GM21381 (cell line): ENCODE results near the gene NAV2.

Experiments used
- ATAC-seq: cut with Tn5 transposase; IDR thresholded peaks from one replicate; pipeline ENCODE4 v1.9.1; 2021; ENCODE audit warnings: mild to moderate bottlenecking, moderate library complexity; ENCODE audit not compliant: unreplicated experiment

The NAV2 gene

DNA sequence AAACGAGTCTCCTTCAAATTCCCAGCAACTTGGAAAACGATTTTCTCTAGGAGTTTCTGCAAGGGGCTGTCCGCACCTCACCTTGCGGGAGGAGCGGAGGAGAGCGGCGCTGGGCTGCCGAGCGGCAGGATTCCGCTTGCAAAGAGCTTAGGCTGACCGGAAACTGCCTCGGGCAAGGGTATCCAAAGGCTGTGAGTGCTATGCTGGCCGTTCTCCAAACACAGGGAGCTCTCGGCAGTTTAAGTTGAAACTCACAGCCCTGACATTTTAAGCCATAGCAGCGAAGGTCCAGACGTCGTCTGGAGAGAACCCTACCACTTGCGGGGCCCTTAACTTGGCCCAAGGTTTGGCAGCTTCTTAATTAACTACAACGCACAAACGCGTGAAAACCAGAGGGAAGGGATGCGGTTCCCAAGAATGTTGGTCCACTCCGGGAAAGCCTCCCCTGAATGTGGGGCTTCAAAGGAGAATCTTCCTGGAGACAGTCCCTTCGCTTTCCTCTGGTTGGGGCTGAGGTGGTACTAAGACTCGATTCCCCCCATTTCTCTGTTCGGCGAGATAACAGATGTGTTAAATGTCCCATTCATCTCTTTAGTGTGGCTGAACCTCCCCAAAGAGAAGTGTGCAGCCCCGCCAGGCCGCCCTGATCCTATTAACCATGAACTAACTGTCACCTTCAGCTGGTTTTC is 448.7 kb downstream of the NAV2 start:
- ATAC-seq, result no peak

DNA sequence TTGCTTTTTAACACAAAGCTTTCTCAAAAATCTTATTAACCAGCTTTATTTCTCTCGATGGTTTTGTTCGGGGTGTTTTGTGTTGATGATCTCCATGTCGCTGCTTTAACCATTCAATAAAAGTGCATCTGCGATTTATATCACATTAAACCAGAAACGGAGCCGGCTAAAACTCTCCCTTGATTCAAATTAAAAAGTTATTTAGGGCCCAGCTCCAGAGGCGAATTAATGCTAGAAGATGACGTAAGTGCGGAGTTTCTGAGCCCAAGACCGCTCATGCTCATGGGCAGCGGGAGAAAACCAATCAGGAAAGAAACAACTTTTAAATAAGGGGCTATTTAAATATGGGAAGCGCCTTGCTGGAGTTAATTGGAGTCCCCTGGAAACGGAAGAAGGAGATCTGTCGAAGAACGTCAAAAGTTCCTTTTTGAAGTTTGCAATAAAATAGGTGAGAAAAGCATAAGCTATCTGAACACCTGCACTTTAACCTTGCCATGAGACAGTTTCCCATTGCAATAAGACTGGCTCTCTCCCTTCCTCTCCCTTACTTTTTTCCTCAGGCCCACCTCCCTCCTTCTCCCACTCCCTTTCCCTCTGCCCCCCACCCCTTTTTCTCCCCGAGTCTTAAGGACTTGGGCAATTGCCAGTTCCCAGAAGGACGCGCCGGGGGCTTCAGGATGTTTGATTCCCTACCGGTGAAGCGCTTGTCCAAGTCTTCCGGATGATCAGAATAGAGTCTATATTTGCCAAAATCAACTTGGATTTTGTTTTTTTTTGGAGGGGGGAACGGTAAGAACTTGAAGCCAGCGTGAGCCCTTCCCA is 449.5 kb downstream of the NAV2 start:
- no peak for ATAC-seq

DNA sequence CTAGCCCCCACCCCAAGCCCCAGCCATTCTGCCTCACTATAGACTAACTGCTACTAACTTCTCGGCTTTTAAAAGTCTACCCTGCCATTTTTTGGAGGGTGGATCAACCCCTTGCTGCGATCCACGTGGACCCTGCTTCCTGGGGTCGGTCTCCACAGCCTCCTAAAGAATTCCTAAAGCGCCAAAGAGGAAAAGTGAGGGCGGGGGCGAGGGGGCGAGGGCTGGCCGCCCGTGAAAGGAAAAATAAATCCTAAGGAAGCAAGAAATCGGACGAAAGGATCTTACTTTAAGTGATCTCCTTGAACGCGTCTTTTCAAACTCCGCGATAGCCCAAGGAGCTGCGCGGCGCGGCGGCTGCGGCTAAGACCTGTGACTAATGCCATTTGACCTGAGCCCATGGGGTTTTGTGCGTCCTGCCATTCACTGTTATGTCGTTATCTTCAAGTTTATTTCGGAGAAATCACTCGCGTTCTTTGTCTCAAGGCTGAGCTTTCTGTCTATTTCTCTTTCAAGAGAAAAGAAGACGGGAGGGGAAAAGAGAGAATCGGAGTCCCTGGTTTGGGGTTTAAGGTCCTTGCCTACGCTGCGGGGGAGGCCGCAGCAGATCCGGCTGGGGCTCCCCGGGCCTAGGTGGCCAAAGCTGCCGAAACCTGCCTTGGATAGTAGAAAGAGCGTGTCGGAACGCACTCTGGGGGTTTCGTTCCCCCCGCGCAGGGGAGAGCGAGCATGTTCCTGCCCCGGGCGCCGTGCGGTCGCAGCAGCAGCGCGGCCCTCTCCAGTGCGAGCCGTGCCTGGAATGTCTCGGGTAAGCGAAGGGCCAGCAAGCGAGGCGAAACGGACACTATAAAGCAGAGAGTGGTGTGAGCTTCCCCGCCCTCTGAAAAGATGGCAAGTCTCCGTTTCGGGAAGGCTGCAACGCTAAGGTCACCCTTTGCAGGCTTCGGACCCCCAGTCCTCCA is 450.5 kb downstream of the NAV2 start:
- ATAC-seq, result no peak

DNA sequence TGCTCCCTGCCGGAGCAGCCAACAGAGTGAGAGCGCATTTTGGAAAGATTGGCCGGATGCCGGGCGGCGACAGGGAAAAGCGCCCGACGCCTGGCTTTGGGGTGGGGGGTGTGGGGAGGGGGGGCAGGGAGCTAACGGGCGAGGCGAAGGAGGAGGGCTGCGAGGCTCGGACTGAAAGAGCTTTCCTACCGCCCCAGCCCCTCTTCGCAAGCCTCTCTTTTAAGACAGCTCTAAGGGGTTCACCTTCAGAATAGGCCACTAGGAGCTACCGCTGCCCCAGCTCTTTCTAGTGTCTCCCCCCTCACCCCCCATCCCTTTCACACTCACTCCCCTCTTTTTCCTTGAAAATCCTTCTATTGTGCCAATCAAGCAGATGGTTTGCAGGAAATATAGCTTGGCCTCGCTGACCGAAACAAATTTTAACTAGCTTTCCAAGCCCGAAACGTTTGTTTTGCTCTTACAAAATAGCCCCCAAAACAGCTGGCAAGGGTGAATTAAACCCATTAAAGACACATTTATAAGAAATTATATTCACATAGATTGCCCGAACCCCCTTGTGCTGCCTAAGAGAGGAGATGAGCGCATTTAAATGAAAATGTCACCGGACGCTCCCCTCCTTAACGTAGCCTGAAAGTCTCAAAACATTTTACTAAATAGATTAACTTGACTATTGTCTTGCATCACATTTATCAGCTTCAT is 451.3 kb downstream of the NAV2 start:
- no peak for ATAC-seq
